GM12873 (cell line): Measurements from ENCODE around the gene PITRM1.

Experiments
- CTCF ChIP-seq: IDR thresholded peaks from 2 replicates; pipeline ENCODE4 v1.5.1; 2012; ENCODE audit warnings: low read depth, mild to moderate bottlenecking, moderate library complexity, low read length, control low read depth; ENCODE audit not compliant: insufficient read depth; ENCODE audit errors: missing control alignments

PITRM1 gene

GRCh38 chr10:3128379-3129130 is 44.0 kb downstream of the PITRM1 start:
- no peak for TF ChIP-seq CTCF

GRCh38 chr10:3127921-3128320 is 44.7 kb downstream of the PITRM1 start:
- no peak for TF ChIP-seq CTCF

- TF ChIP-seq CTCF, result no peak
Measured at GRCh38 chr10:3126741-3127346, 45.7 kb downstream of the PITRM1 start.

- TF ChIP-seq CTCF, result no peak
Measured at GRCh38 chr10:3126249-3126648, 46.3 kb downstream of the PITRM1 start.

- no peak for TF ChIP-seq CTCF
Measured at GRCh38 chr10:3125527-3126170, 46.9 kb downstream of the PITRM1 start.

- no peak for TF ChIP-seq CTCF
Measured at GRCh38 chr10:3124412-3125175, 48.0 kb downstream of the PITRM1 start.

- no peak for TF ChIP-seq CTCF
Measured at GRCh38 chr10:3123571-3124411, 48.8 kb downstream of the PITRM1 start.
